Measurements from ENCODE around the gene VPS72. TPM values are rescaled to one million over a fixed set of nuclear protein-coding genes. Genes with fewer than 3 reads are reported as not detected.

VPS72 gene
- total and polyA plus RNA-seq, 2 donors (not counting 3 experiments of a cell fraction or from before 2014, with no cell fraction given): 76.2 to 85.2 TPM

DNA sequence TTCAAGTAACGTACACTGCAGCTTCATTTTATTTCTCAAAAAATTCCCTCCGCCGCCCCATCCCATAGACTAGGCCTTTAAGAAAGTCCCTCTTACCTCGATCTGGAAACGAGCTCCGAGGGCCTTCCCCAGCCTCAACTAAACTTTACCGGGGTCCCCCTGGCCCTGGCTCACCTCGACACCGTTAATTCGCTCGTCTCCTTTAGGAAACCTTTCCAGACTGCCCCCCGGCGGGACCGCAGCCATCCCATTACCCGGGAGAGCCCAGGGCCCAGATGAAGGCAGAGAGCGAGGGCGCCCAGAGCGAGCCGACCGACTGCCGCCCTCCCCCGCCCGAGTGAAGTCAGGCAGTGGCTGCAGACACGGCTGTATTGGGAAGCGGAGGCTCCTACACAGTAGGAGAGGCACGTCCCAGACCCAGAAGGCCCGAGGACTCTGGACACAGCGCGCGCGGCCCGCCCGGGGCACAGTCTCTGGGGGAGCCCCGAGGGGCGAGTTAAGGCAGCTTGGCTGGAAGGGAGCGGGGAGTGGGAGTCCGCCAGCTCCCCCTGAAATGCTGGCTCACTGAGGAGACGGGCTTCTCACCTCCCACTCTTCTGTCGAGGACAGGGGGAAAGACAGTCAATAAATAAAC, 58.2 kb downstream of the VPS72 start:
- no peaks in the 10 kb centered on the region for H4K20me1 ChIP-seq (replicated peaks; ENCODE audit: control insufficient read depth, extremely low read depth, insufficient read depth, low read length)
- no peak overlapping the region for H3K27ac ChIP-seq (ENCODE audit: insufficient read depth, low read depth, low read length)
- BruUV-seq (replicated peaks): no TSS peak
- no peak overlapping the region for H3K9ac ChIP-seq (replicated peaks; ENCODE audit: extremely low read depth, insufficient read depth, low read length)
- ChIA-PET CTCF (interaction anchor here (0.7 to 6.6 kb wide), 10 partner anchors 10 to 84 kb away, joined by 3 to 53 read pairs (median 4); partner anchors contain the start of genes C1orf56, GABPB2 and TNFAIP8L2), POLR2A (no interaction called here)
- no peak for DNase-seq (ENCODE audit: low read depth, low spot score)
- H3K4me3 ChIP-seq (replicated peaks in 1 of 3; ENCODE audit: insufficient read depth in 1 of 3, low read depth in 1 of 3, low read length in 3 of 3): no peak overlapping the region
- peak overlapping the region; percentile 56 for H3K4me2 ChIP-seq (ENCODE audit: insufficient read depth, low read length)
- no peak for FAIRE-seq
- dilution Hi-C loops (cut with MboI; ENCODE audit: extremely low pct_ligation_motif_present, low sequenced_read_pairs): no loop called here
- peaks cover 0 to 34% of the 10 kb centered on the region in 2 experiments for H3K36me3 ChIP-seq (ENCODE audit: control insufficient read depth in 2 of 2, extremely low read depth in 1 of 2, insufficient read depth in 2 of 2, low read length in 2 of 2)
- peak overlapping the region; percentile 25 for H2AFZ ChIP-seq (ENCODE audit: low read depth, low read length)
- no peaks in the 10 kb centered on the region for H3K9me3 ChIP-seq (replicated peaks; ENCODE audit: control insufficient read depth, insufficient read depth, low read length)
- intact Hi-C loops (cut with micrococcal nuclease): no loop called here
- no peaks in the 10 kb centered on the region for H3K79me2 ChIP-seq (ENCODE audit: control insufficient read depth, insufficient read depth, low read length)
- H3K4me1 ChIP-seq (ENCODE audit: control insufficient read depth, extremely low read depth, insufficient read depth, low read length): peaks cover 6% of the 10 kb centered on the region
- no peaks in the 10 kb centered on the region for H3K9me1 ChIP-seq (replicated peaks; ENCODE audit: control insufficient read depth, extremely low read depth, insufficient read depth, low read length)
- no peak for TF ChIP-seq GATA2 (IDR thresholded peaks at IDR 0.05; ENCODE audit: insufficient read depth, insufficient read length, low read depth, low read length)
- no peak for TF ChIP-seq POLR2A (IDR thresholded peaks at IDR 0.05; ENCODE audit: low read depth, low read length)
- TF ChIP-seq MYC (IDR thresholded peaks at IDR 0.05; ENCODE audit: low read depth, low read length): no peak
- TF ChIP-seq EZH2 (IDR thresholded peaks at IDR 0.05; ENCODE audit: borderline replicate concordance, low read depth, low read length, severe bottlenecking): no peak
- TF ChIP-seq JUN (IDR thresholded peaks at IDR 0.05; ENCODE audit: borderline replicate concordance, insufficient read depth, insufficient read length, low read depth): no peak
- no peak for TF ChIP-seq CTCF (IDR thresholded peaks at IDR 0.05; ENCODE audit: extremely low read depth in 1 of 2, insufficient read depth in 1 of 2, low read depth in 1 of 2, low read length in 2 of 2)
- TF ChIP-seq, protein P1, sequence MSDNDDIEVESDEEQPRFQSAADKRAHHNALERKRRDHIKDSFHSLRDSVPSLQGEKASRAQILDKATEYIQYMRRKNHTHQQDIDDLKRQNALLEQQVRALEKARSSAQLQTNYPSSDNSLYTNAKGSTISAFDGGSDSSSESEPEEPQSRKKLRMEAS (IDR thresholded peaks at IDR 0.05; ENCODE audit: insufficient read depth, insufficient read length): no peak
- no peak for TF ChIP-seq FOS (IDR thresholded peaks at IDR 0.05; ENCODE audit: borderline replicate concordance, insufficient read depth, low read length)
- no peak for TF ChIP-seq POLR2AphosphoS5 (IDR thresholded peaks at IDR 0.05; ENCODE audit: insufficient read depth, low read depth, low read length)
- H3K27me3 ChIP-seq (ENCODE audit: control insufficient read depth in 2 of 2, insufficient read depth in 2 of 2, low read length in 2 of 2): no peaks in the 10 kb centered on the region
